22Rv1 (cell line): ENCODE results near the gene NOVA1.

Source experiments
- H3K27ac ChIP-seq: fragments of 450-650 bp; 2 replicates; pipeline ENCODE4 v1.5.1; 2017
- CTCF ChIP-seq: fragments of 450-650 bp; IDR thresholded peaks from 2 replicates; pipeline ENCODE4 v1.5.1; 2017; ENCODE audit warnings: mild to moderate bottlenecking
- ZFX ChIP-seq: fragments of 450-650 bp; IDR thresholded peaks from 2 replicates; pipeline ENCODE4 v1.6.1; 2017; ENCODE audit warnings: antibody characterized with exemption, borderline replicate concordance

Gene NOVA1

GRCh38 chr14:26598672-26599131 is 869 bp upstream of the NOVA1 start:
- H3K27ac ChIP-seq, result peak overlapping the region; percentile 80
- no peak for TF ChIP-seq CTCF
- TF ChIP-seq ZFX, result no peak

- peak overlapping the region; percentile 80 for H3K27ac ChIP-seq
- TF ChIP-seq ZFX (no peak), CTCF (no peak)
These were observed 343 bp upstream of the NOVA1 start for GRCh38 chr14:26598081-26598671.

- peak overlapping the region; percentile 80 for H3K27ac ChIP-seq
- no peak for TF ChIP-seq ZFX
- TF ChIP-seq CTCF, result no peak
These were observed 703 bp downstream of the NOVA1 start for GRCh38 chr14:26597071-26597588.

GRCh38 chr14:26596543-26597061 is 1.2 kb downstream of the NOVA1 start:
- TF ChIP-seq CTCF (no peak), ZFX (no peak)
- H3K27ac ChIP-seq, result peak overlapping the region; percentile 80

GRCh38 chr14:26595926-26596542 is 1.8 kb downstream of the NOVA1 start:
- no peak for TF ChIP-seq CTCF
- TF ChIP-seq ZFX, result no peak
- H3K27ac ChIP-seq, result no peak overlapping the region

GRCh38 chr14:26594756-26595545 is 2.9 kb downstream of the NOVA1 start:
- H3K27ac ChIP-seq, result no peak overlapping the region
- TF ChIP-seq CTCF (no peak), ZFX (no peak)
